IPS-18a (cell line): ENCODE data around the gene PHACTR1.
"Not testable (repeated sequence)": the region's sequence is repeated elsewhere in the genome, so short reads cannot be mapped to it uniquely, and the experiment has no call there.

Source experiments
- H3K27ac ChIP-seq: one replicate; pipeline ENCODE4 v1.5.1; 2013; ENCODE audit warnings: low read length
- H3K27me3 ChIP-seq: one replicate; pipeline ENCODE4 v1.6.1; 2013; ENCODE audit warnings: mild to moderate bottlenecking, low read length; ENCODE audit not compliant: control insufficient read depth, insufficient read depth
- H3K36me3 ChIP-seq: one replicate; pipeline ENCODE4 v1.6.1; 2013; ENCODE audit warnings: low read depth, low read length; ENCODE audit not compliant: control insufficient read depth
- H3K4me1 ChIP-seq: one replicate; pipeline ENCODE4 v1.6.1; 2013; ENCODE audit warnings: low read depth, low read length; ENCODE audit not compliant: control insufficient read depth
- H3K4me3 ChIP-seq: one replicate; pipeline ENCODE4 v1.5.1; 2013; ENCODE audit warnings: low read length
- H3K9ac ChIP-seq: one replicate; pipeline ENCODE4 v1.6.1; 2013; ENCODE audit warnings: mild to moderate bottlenecking, low read length, moderate library complexity
- H3K9me3 ChIP-seq: one replicate; pipeline ENCODE4 v1.6.1; 2013; ENCODE audit warnings: low read depth, low read length; ENCODE audit not compliant: control insufficient read depth

PHACTR1 gene

DNA sequence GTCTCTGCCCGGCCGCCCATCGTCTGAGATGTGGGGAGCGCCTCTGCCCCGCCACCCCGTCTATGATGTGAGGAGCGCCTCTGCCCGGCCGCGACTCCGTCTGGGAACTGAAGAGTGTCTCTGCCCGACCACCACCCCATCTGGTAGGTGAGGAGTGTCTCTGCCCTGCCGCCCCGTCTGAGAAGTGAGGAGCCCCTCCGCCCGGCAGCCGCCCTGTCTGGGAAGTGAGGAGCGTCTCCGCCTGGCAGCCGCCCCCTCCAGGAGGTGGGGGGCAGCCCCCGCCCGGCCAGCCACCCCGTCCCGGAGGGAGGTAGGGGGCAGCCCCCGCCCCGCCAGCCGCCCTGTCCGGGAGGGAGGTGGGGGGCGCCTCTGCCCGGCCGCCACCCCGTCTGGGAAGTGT is 417.3 kb downstream of the PHACTR1 start:
- not testable (repeated sequence) for H3K27ac ChIP-seq, H3K36me3 ChIP-seq, H3K9me3 ChIP-seq, H3K4me1 ChIP-seq, H3K4me3 ChIP-seq, H3K9ac ChIP-seq, H3K27me3 ChIP-seq

- Histone ChIP-seq H3K4me1 (peaks cover 4% of the 10 kb centered on the region), H3K9me3 (no peaks in the 10 kb centered on the region), H3K27me3 (no peaks in the 10 kb centered on the region)
These were observed 418.6 kb downstream of the PHACTR1 start for GRCh38 chr6:13135152-13135551.

GRCh38 chr6:13139119-13139518 is 422.6 kb downstream of the PHACTR1 start:
- no peak overlapping the region for H3K9ac ChIP-seq
- H3K4me3 ChIP-seq, result no peak overlapping the region
- no peaks in the 10 kb centered on the region for H3K27me3 ChIP-seq
- H3K36me3 ChIP-seq, result no peaks in the 10 kb centered on the region
- H3K4me1 ChIP-seq, result peaks cover 7% of the 10 kb centered on the region
- no peaks in the 10 kb centered on the region for H3K9me3 ChIP-seq
- no peak overlapping the region for H3K27ac ChIP-seq

More at GRCh38 chr6:13135152-13135551, 418.6 kb downstream of the PHACTR1 start:
- no peak overlapping the region for H3K27ac ChIP-seq
- H3K4me3 ChIP-seq, result no peak overlapping the region
- H3K36me3 ChIP-seq, result no peaks in the 10 kb centered on the region
- no peak overlapping the region for H3K9ac ChIP-seq

GRCh38 chr6:13140980-13141379 is 424.4 kb downstream of the PHACTR1 start:
- peaks cover 4% of the 10 kb centered on the region for H3K4me1 ChIP-seq
- H3K9ac ChIP-seq, result no peak overlapping the region
- H3K27me3 ChIP-seq, result no peaks in the 10 kb centered on the region
- no peaks in the 10 kb centered on the region for H3K36me3 ChIP-seq
- no peak overlapping the region for H3K4me3 ChIP-seq
- H3K27ac ChIP-seq, result no peak overlapping the region
- no peaks in the 10 kb centered on the region for H3K9me3 ChIP-seq

GRCh38 chr6:13141387-13141786 is 424.8 kb downstream of the PHACTR1 start:
- H3K9me3 ChIP-seq, result no peaks in the 10 kb centered on the region
- no peak overlapping the region for H3K4me3 ChIP-seq
- H3K27ac ChIP-seq, result no peak overlapping the region
- no peaks in the 10 kb centered on the region for H3K36me3 ChIP-seq
- H3K27me3 ChIP-seq, result no peaks in the 10 kb centered on the region
- H3K9ac ChIP-seq, result no peak overlapping the region
- peaks cover 4% of the 10 kb centered on the region for H3K4me1 ChIP-seq

GRCh38 chr6:13142611-13143010 is 426.0 kb downstream of the PHACTR1 start:
- H3K36me3 ChIP-seq, result no peaks in the 10 kb centered on the region
- no peaks in the 10 kb centered on the region for H3K27me3 ChIP-seq
- peaks cover 4% of the 10 kb centered on the region for H3K4me1 ChIP-seq
- H3K27ac ChIP-seq, result no peak overlapping the region
- no peak overlapping the region for H3K9ac ChIP-seq
- H3K9me3 ChIP-seq, result no peaks in the 10 kb centered on the region
- H3K4me3 ChIP-seq, result no peak overlapping the region

GRCh38 chr6:13146442-13146841 is 429.9 kb downstream of the PHACTR1 start:
- no peaks in the 10 kb centered on the region for H3K27me3 ChIP-seq
- H3K9me3 ChIP-seq, result no peaks in the 10 kb centered on the region
- H3K4me3 ChIP-seq, result no peak overlapping the region
- H3K4me1 ChIP-seq, result peaks cover 18% of the 10 kb centered on the region
- no peaks in the 10 kb centered on the region for H3K36me3 ChIP-seq
- no peak overlapping the region for H3K27ac ChIP-seq
- H3K9ac ChIP-seq, result no peak overlapping the region

DNA sequence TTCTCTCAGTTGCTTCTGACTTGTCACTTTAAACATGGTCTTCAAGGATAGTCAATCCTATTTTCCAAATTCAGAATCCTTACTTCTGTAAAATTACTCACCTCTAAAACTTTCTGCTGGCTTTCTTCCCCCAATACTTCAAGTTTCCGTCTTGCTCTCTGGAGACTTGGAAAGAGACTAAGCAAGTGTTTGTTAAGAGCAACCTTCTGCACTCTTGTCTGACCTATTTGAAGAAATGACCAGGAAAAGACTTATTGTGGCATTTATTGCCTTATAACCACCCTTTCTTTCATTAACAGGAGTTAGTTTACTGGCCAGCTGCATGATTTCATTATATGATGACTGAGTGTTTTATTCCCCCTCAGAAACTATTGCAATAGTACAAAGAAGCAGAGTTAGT is 430.8 kb downstream of the PHACTR1 start:
- H3K4me3 ChIP-seq, result no peak overlapping the region
- H3K36me3 ChIP-seq, result no peaks in the 10 kb centered on the region
- no peak overlapping the region for H3K9ac ChIP-seq
- H3K27ac ChIP-seq, result no peak overlapping the region
- no peaks in the 10 kb centered on the region for H3K27me3 ChIP-seq
- H3K9me3 ChIP-seq, result no peaks in the 10 kb centered on the region
- peaks cover 21% of the 10 kb centered on the region for H3K4me1 ChIP-seq

- Histone ChIP-seq H3K27ac (no peak overlapping the region), H3K36me3 (no peaks in the 10 kb centered on the region), H3K4me3 (no peak overlapping the region), H3K4me1 (peaks cover 25% of the 10 kb centered on the region), H3K27me3 (no peaks in the 10 kb centered on the region), H3K9ac (no peak overlapping the region), H3K9me3 (no peaks in the 10 kb centered on the region)
These were observed 431.2 kb downstream of the PHACTR1 start for GRCh38 chr6:13147782-13148181.

GRCh38 chr6:13152764-13153163 is 436.2 kb downstream of the PHACTR1 start:
- Histone ChIP-seq H3K27me3 (no peaks in the 10 kb centered on the region), H3K4me3 (no peak overlapping the region), H3K9me3 (no peaks in the 10 kb centered on the region), H3K27ac (no peak overlapping the region), H3K9ac (no peak overlapping the region), H3K4me1 (peaks cover 29% of the 10 kb centered on the region), H3K36me3 (no peaks in the 10 kb centered on the region)

GRCh38 chr6:13156381-13156780 is 439.8 kb downstream of the PHACTR1 start:
- Histone ChIP-seq H3K9me3 (no peaks in the 10 kb centered on the region), H3K9ac (no peak overlapping the region), H3K36me3 (no peaks in the 10 kb centered on the region), H3K4me1 (peaks cover 14% of the 10 kb centered on the region), H3K4me3 (no peak overlapping the region), H3K27ac (no peak overlapping the region), H3K27me3 (no peaks in the 10 kb centered on the region)

DNA sequence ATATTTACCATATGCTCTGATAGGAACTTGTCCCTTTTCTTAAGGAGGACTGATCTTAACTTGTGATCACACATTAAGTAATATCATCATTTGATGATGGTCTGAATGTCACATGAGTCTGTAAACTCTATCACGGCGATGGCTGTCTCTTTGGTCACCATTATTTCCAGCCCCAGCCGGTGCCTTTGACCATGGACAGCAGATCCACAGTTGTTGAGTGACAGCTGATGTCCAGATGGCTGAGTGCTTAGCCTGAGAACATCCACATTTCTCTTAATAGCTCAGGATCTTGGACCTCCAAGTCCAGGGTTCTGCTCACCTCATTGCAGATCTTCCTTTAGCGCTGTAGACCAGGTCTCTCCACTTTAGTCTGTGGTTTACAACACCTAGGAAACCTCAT is 440.7 kb downstream of the PHACTR1 start:
- Histone ChIP-seq H3K4me3 (no peak overlapping the region), H3K4me1 (peaks cover 13% of the 10 kb centered on the region), H3K27ac (no peak overlapping the region), H3K9me3 (no peaks in the 10 kb centered on the region), H3K9ac (no peak overlapping the region), H3K36me3 (no peaks in the 10 kb centered on the region), H3K27me3 (no peaks in the 10 kb centered on the region)
